Liver (tissue), 9 donors: Measurements from ENCODE around the gene GMDS. TPM values are rescaled to one million over a fixed set of nuclear protein-coding genes. Genes with fewer than 3 reads are reported as not detected.

Source experiments
- DNase-seq: peaks from one replicate; pipeline ENCODE4 v3.0.0-alpha.2; 2017; ENCODE audit warnings: low spot score
- H3K27ac ChIP-seq, 2 donors: one replicate each; pipeline ENCODE4 v1.7.0; 2013; ENCODE audit warnings: inconsistent platforms in 2 of 2, low read length in 2 of 2, control low read depth in 1 of 2, low read depth in 1 of 2, mild to moderate bottlenecking in 1 of 2
- H3K27me3 ChIP-seq, 4 donors: one replicate each; pipeline versions ENCODE4 v1.6.1 to v1.7.0; 2013; ENCODE audit warnings: low read length in 3 of 4, inconsistent platforms in 1 of 4, mild to moderate bottlenecking in 1 of 4, moderate library complexity in 1 of 4; ENCODE audit not compliant: control insufficient read depth in 4 of 4, insufficient read depth in 4 of 4
- H3K36me3 ChIP-seq, 4 donors: one replicate each; pipeline versions ENCODE4 v1.6.1 to v1.7.0; 2013; ENCODE audit warnings: low read length in 3 of 4, mild to moderate bottlenecking in 3 of 4, low read depth in 1 of 4, moderate library complexity in 1 of 4; ENCODE audit not compliant: control insufficient read depth in 4 of 4, insufficient read depth in 3 of 4
- H3K4me1 ChIP-seq, 4 donors: one replicate each; pipeline versions ENCODE4 v1.6.1 to v1.7.0; 2013; ENCODE audit warnings: low read length in 3 of 4, mild to moderate bottlenecking in 3 of 4, moderate library complexity in 1 of 4; ENCODE audit not compliant: control insufficient read depth in 4 of 4, insufficient read depth in 4 of 4
- H3K4me3 ChIP-seq, 3 donors: one replicate each; pipeline versions ENCODE4 v1.6.1 to v1.7.0; 2013; ENCODE audit warnings: low read length in 3 of 3, control low read depth in 1 of 3, low read depth in 1 of 3, mild to moderate bottlenecking in 1 of 3
- H3K9ac ChIP-seq, 2 donors: one replicate each; pipeline ENCODE4 v1.7.0; 2013; ENCODE audit warnings: low read length in 2 of 2, mild to moderate bottlenecking in 2 of 2, moderate library complexity in 2 of 2, control low read depth in 1 of 2, low read depth in 1 of 2
- H3K9me3 ChIP-seq, 4 donors: one replicate each; pipeline versions ENCODE4 v1.6.1 to v1.7.0; 2013; ENCODE audit warnings: low read length in 3 of 4; ENCODE audit not compliant: control insufficient read depth in 4 of 4
- EGR1 ChIP-seq, 2 donors: IDR thresholded peaks; 2 replicates each; pipeline ENCODE4 v1.6.1; 2016 to 2018; ENCODE audit warnings: antibody characterized with exemption in 2 of 2, low read depth in 2 of 2
- FOXA2 ChIP-seq: IDR thresholded peaks from 2 replicates; pipeline ENCODE4 v1.6.1; 2016; ENCODE audit warnings: antibody characterized with exemption
- GABPA ChIP-seq, 2 donors: IDR thresholded peaks in 1 of 2; conservative IDR thresholded peaks in 1 of 2; 2 replicates each; pipeline ENCODE4 v1.6.1; 2016; ENCODE audit warnings: antibody characterized with exemption in 2 of 2, mild to moderate bottlenecking in 1 of 2, moderate library complexity in 1 of 2
- HNF4A ChIP-seq, 2 donors: conservative IDR thresholded peaks; 2 replicates each; pipeline ENCODE4 v1.6.1; 2016; ENCODE audit warnings: antibody characterized with exemption in 2 of 2, mild to moderate bottlenecking in 2 of 2
- HNF4G ChIP-seq: IDR thresholded peaks from 2 replicates; pipeline ENCODE4 v1.6.1; 2016; ENCODE audit warnings: antibody characterized with exemption
- JUND ChIP-seq, 2 donors: IDR thresholded peaks; 2 replicates each; pipeline ENCODE4 v1.6.1; 2016; ENCODE audit warnings: antibody characterized with exemption in 2 of 2
- NR2F2 ChIP-seq: IDR thresholded peaks from 2 replicates; pipeline ENCODE4 v1.6.1; 2016; ENCODE audit warnings: antibody characterized with exemption
- RAD21 ChIP-seq, 2 donors: IDR thresholded peaks; 2 replicates each; pipeline ENCODE4 v1.6.1; 2016; ENCODE audit warnings: antibody characterized with exemption in 2 of 2, mild to moderate bottlenecking in 2 of 2
- RXRA ChIP-seq, 2 donors: IDR thresholded peaks; 2 replicates each; pipeline ENCODE4 v1.6.1; 2017 to 2018; ENCODE audit warnings: antibody characterized with exemption in 2 of 2, mild to moderate bottlenecking in 1 of 2
- YY1 ChIP-seq: IDR thresholded peaks from 2 replicates; pipeline ENCODE4 v1.6.1; 2016; ENCODE audit warnings: antibody characterized with exemption, mild to moderate bottlenecking
- WGBS: extraction: QIAGEN DNeasy Blood & Tissue Kit; methylation state at CpG from one replicate; pipeline ENCODE4 v1.1.7; 2013; 5-methylcytosine and 5-hydroxymethylcytosine counted together
- polyA plus RNA-seq, 2 donors: library from polyadenylated mRNA; stranded (reverse) in 1 of 2; unstranded in 1 of 2; fragments of 200-250 nt in 1 of 2; fragments of >200 nt in 1 of 2; fragmentation: Nextera tagmentation in 1 of 2; extraction: Ambion mirVana in 1 of 2; gene quantifications; one replicate each; pipeline versions ENCODE4 v1.2.1 to v1.2.3, GENCODE V29; 2013 to 2015
- total RNA-seq, 2 donors: library from RNA; depleted of rRNA; stranded (reverse); fragments of >200 nt; gene quantifications; one replicate each; pipeline ENCODE4 v1.2.3, GENCODE V29; 2014
- TF ChIP-seq, protein P1 (sequence below): IDR thresholded peaks from 2 replicates; pipeline ENCODE4 v1.6.1; 2016; ENCODE audit warnings: antibody characterized with exemption
- TF ChIP-seq, protein P2 (sequence below): IDR thresholded peaks from 2 replicates; pipeline ENCODE4 v1.6.1; 2016; ENCODE audit warnings: antibody characterized with exemption
- TF ChIP-seq, protein P3 (sequence below): fragments of 150-350 bp; IDR thresholded peaks from 2 replicates; pipeline ENCODE4 v1.5.1; 2017; ENCODE audit warnings: improper control_type of control experiment, low read depth, low read length; ENCODE audit not compliant: missing input control
- TF ChIP-seq, protein P4 (sequence below): IDR thresholded peaks from 2 replicates; pipeline ENCODE4 v1.6.1; 2016; ENCODE audit warnings: antibody characterized with exemption, mild to moderate bottlenecking
- donor health status: healthy.
- donor health status: healthy.
- donor health status: healthy.
- donor health status: healthy.
- donor health status: healthy.

GMDS gene
- total and polyA plus RNA-seq, 4 donors: 3.5 to 15.6 (median 13.0) TPM

DNA sequence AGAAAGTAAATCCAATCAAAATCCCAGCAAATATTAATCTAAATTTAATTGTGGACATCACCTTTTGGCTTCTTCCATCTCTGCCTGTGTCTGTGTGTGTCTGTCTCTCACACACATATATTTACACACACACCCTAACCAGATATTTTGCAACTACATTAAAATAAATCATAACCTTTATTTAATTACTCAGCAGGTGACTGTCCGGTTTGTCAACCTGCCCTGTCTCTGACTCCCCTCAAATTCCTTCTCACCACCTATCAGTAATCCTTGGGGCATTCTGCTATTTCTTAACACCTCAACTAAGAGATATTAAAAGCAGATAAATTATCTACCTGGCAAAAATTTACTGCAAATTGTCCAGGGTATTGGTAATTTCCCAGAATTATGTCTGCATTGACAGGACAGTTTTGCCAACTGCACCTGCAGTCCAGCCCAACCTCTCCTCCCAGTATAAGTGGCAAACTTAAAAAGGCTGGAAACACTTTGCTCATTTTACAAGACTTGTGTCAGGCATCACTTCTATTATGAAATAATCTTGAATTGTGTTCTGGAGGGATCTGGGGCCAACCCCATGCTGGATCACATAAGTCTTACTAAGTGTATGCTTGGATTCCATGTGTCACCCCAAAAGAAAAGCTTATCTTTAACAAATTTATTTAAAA, 216.1 kb downstream of the GMDS start:
- TF ChIP-seq, protein P1, sequence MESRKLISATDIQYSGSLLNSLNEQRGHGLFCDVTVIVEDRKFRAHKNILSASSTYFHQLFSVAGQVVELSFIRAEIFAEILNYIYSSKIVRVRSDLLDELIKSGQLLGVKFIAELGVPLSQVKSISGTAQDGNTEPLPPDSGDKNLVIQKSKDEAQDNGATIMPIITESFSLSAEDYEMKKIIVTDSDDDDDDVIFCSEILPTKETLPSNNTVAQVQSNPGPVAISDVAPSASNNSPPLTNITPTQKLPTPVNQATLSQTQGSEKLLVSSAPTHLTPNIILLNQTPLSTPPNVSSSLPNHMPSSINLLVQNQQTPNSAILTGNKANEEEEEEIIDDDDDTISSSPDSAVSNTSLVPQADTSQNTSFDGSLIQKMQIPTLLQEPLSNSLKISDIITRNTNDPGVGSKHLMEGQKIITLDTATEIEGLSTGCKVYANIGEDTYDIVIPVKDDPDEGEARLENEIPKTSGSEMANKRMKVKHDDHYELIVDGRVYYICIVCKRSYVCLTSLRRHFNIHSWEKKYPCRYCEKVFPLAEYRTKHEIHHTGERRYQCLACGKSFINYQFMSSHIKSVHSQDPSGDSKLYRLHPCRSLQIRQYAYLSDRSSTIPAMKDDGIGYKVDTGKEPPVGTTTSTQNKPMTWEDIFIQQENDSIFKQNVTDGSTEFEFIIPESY: no peak
- TF ChIP-seq RAD21 (IDR thresholded peaks at IDR 0.05) (no peak), GABPA (IDR thresholded peaks at IDR 0.05 in 1 of 2, conservative IDR thresholded peaks at IDR 0.05 in 1 of 2) (no peak), RXRA (IDR thresholded peaks at IDR 0.05) (no peak), EGR1 (IDR thresholded peaks at IDR 0.05; ENCODE audit: low read depth in 2 of 2) (no peak), JUND (IDR thresholded peaks at IDR 0.05) (no peak), NR2F2 (no peak), FOXA2 (no peak), YY1 (no peak)
- TF ChIP-seq, protein P2, sequence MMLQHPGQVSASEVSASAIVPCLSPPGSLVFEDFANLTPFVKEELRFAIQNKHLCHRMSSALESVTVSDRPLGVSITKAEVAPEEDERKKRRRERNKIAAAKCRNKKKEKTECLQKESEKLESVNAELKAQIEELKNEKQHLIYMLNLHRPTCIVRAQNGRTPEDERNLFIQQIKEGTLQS: no peak
- DNase-seq: no peak
- Histone ChIP-seq H3K9ac (no peak overlapping the region), H3K27me3 (no peaks in the 10 kb centered on the region), H3K4me1 (no peaks in the 10 kb centered on the region), H3K9me3 (no peaks in the 10 kb centered on the region), H3K4me3 (no peak overlapping the region), H3K36me3 (no peaks in the 10 kb centered on the region), H3K27ac (no peak overlapping the region)
- WGBS: 85% methylated on average over 1 of the region's 1 CpG

DNA sequence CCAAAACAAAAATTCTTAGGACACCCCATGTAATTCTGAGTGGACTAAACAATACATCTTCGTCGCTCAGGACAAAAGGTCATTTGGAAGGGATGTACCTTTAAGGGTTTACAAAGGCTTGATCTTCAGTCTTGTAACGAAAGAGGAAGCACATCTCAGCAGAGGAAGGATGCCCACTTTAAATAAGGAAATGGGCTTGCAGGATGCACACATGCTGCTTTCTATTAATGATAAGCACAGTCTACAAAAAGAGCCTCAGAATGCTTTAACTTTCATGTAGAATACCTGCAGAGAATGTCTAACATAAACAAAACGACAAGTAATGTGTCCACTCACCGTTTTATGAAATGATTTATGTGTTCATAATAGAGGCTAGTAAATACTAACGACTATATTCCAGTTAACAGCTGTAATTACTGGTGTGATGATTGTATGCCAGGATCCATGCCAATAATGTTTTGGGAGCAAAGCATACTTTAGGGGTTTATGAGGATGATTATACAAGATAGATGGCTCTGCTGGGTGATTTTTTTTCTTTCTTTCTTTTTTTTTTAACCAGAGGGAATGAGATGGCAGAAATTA, 216.9 kb downstream of the GMDS start:
- TF ChIP-seq, protein P3, sequence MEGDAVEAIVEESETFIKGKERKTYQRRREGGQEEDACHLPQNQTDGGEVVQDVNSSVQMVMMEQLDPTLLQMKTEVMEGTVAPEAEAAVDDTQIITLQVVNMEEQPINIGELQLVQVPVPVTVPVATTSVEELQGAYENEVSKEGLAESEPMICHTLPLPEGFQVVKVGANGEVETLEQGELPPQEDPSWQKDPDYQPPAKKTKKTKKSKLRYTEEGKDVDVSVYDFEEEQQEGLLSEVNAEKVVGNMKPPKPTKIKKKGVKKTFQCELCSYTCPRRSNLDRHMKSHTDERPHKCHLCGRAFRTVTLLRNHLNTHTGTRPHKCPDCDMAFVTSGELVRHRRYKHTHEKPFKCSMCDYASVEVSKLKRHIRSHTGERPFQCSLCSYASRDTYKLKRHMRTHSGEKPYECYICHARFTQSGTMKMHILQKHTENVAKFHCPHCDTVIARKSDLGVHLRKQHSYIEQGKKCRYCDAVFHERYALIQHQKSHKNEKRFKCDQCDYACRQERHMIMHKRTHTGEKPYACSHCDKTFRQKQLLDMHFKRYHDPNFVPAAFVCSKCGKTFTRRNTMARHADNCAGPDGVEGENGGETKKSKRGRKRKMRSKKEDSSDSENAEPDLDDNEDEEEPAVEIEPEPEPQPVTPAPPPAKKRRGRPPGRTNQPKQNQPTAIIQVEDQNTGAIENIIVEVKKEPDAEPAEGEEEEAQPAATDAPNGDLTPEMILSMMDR: no peak
- no peak for TF ChIP-seq HNF4A (conservative IDR thresholded peaks at IDR 0.05)
- TF ChIP-seq, protein P4, sequence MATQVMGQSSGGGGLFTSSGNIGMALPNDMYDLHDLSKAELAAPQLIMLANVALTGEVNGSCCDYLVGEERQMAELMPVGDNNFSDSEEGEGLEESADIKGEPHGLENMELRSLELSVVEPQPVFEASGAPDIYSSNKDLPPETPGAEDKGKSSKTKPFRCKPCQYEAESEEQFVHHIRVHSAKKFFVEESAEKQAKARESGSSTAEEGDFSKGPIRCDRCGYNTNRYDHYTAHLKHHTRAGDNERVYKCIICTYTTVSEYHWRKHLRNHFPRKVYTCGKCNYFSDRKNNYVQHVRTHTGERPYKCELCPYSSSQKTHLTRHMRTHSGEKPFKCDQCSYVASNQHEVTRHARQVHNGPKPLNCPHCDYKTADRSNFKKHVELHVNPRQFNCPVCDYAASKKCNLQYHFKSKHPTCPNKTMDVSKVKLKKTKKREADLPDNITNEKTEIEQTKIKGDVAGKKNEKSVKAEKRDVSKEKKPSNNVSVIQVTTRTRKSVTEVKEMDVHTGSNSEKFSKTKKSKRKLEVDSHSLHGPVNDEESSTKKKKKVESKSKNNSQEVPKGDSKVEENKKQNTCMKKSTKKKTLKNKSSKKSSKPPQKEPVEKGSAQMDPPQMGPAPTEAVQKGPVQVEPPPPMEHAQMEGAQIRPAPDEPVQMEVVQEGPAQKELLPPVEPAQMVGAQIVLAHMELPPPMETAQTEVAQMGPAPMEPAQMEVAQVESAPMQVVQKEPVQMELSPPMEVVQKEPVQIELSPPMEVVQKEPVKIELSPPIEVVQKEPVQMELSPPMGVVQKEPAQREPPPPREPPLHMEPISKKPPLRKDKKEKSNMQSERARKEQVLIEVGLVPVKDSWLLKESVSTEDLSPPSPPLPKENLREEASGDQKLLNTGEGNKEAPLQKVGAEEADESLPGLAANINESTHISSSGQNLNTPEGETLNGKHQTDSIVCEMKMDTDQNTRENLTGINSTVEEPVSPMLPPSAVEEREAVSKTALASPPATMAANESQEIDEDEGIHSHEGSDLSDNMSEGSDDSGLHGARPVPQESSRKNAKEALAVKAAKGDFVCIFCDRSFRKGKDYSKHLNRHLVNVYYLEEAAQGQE: no peak
- peak; percentile 86 for TF ChIP-seq NR2F2
- TF ChIP-seq RAD21 (IDR thresholded peaks at IDR 0.05): peak in 1 of 2 donors; percentile 5
- TF ChIP-seq HNF4G: no peak
- no peaks in the 10 kb centered on the region for H3K9me3 ChIP-seq
- H3K9ac ChIP-seq: no peak overlapping the region
- no peak overlapping the region for H3K27ac ChIP-seq
- no peaks in the 10 kb centered on the region for H3K36me3 ChIP-seq
- DNase-seq: no peak
- WGBS: 66% methylated on average over 6 of the region's 6 CpGs
- no peak overlapping the region for H3K4me3 ChIP-seq
- no peaks in the 10 kb centered on the region for H3K27me3 ChIP-seq
- H3K4me1 ChIP-seq: no peaks in the 10 kb centered on the region
